ENCODE measurements around the gene ST3GAL5.
"Not testable (repeated sequence)": the region's sequence is repeated elsewhere in the genome, so short reads cannot be mapped to it uniquely, and the experiment has no call there.

Gene ST3GAL5

DNA sequence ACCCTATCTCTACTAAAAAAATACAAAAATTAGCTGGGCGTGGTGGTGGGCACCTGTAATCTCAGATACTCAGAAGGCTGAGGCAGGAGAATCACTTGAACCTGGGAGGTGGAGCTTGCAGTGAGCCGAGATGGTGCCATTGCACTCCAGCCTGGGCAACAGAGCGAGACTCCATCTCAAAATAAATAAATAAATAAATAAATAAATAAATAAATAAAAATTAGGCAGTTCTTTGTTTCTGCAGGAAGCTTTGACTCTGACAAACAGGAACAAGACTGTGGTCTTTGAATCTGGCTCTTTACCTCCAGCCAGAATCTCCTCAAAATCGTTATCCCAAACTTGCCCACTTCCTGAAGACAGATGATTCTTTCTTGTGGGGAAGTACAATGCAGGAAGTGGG, 59.4 kb downstream of the ST3GAL5 start:
- DNase-seq = not testable (repeated sequence)

DNA sequence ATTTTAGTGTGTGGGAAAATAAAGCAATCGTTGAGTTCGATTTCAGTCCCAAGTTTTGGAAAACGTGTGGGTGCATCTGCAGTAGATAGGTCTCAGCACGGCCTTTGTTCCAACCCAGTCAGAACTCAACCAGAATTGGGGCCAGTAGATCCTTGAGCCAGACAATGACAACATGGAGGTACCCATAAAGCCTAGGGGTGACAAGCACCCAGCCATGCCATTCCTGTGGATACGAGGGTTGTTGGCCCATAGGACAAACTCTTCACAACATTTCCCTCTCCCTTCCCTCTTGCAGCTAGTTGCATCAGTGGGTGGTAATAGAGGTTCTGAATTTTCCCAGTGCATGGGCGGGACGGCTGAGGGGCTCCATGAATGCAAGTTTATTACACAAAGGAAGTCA, 60.1 kb downstream of the ST3GAL5 start:
- no peak for DNase-seq

DNA sequence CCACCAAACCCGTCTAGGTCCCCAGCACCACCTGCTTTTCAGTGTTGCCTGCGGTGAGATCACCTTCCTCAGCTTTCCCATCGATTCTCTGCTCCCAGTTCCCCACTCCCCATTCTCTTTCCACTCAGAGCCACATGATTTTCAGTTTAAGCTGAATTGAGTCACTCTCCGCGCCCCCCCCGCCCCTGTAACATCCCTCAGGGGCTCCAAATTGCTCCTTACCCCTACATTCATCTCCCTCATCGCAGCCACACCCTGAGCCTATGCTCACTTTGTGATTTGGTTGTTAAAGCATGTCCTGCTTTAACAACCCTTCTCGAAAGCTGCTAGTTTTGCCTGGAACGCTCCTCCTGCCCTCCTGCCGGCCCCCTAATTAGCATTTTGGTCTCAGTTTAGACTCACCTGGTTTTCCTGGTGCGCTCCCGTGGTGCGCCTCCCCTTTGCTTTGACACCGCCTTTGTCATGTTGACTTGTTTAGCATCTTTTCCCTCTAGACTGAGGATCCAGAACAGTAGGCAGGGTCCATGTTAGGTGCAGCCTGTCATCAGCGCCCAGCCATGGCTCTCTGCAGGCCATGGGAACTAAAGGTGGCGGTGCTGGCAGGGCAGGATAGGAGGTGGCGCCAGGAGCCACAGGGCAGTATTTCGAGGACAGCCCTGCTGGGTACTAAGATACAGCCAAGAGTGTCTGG, 60.8 kb downstream of the ST3GAL5 start:
- DNase-seq = no peak

DNA sequence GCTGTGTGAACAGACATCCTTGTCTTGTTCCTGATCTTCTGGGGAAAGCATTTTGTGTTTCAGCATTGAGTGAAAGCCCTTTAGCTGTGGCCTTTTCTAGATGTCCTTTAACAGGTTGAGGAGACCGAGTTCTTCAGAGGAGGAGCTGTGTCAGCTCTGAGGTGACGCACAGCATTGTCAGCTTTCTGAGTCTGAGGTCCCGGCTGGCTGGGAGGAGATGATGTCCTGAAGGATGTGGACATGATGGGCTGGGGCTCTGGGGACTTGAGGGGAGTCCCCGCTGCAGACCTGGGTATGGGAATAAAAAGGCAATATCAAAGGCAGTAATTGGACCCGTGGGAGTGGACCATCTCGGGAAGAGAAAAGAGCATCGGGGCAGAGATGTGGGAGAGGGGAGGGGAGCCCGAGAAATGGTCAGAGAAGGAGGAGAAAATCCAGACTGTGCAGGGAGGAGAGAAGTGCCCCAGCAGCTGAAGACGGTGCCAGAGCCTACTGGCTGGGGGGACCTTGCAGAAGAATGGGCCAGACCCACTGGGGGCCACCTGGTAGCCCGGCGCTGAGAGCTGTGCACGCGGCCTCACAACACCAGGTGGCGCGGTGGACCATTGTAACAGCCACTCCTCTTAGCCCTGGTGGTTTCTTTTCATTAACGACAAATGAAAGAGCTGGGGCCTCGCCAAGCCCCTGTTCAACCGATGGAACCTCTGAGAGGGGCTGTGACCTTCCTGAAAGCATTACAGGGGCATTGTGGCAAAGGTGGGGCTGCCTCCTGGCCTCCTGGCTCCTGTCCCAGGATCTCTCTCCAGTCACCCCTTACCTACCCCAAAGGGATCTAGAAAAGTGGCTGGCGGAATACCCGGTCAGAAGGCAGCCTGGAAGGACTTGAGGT, 61.6 kb downstream of the ST3GAL5 start:
- DNase-seq = peak in 1 of 2 donors; percentile 88

DNA sequence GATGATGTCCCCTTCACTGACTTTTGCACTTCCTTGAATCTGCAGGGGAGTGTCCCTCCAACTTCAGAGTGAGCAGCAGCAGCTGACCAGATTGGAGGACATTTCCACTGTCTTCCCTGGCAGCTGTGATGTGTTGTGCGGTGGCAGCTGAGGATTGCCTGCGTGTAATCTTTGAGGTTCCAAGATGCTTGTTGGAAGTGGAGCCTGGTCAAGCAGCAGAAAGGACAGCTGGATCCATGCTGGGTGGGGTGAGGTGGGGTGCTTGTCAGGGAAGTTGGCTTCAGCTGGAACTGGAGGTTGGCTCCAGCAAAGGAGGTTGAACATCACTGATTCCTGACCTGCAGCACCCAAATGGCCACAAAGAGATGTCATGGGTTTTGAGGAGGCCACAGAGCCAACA, 64.8 kb downstream of the ST3GAL5 start:
- no peak for DNase-seq

DNA sequence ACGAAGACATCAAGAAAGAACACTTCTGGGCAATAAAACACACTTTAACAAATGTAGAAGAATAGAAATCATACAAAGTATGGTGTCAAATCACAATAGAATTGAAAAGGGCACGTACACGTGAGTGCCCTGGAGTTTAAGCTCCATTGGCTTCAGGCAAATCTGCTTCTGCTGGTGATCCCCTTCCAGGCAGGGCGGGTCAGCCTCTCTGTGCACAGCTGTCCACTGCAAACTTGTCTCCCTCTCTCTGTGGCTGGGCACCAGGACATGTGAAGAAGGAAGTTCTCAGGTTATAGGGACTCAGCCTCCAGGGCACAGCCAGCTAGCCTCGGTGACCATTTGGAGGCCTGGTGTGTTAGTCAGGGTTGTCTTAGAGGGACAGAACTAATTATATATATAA, 66.0 kb downstream of the ST3GAL5 start:
- no peak for DNase-seq

DNA sequence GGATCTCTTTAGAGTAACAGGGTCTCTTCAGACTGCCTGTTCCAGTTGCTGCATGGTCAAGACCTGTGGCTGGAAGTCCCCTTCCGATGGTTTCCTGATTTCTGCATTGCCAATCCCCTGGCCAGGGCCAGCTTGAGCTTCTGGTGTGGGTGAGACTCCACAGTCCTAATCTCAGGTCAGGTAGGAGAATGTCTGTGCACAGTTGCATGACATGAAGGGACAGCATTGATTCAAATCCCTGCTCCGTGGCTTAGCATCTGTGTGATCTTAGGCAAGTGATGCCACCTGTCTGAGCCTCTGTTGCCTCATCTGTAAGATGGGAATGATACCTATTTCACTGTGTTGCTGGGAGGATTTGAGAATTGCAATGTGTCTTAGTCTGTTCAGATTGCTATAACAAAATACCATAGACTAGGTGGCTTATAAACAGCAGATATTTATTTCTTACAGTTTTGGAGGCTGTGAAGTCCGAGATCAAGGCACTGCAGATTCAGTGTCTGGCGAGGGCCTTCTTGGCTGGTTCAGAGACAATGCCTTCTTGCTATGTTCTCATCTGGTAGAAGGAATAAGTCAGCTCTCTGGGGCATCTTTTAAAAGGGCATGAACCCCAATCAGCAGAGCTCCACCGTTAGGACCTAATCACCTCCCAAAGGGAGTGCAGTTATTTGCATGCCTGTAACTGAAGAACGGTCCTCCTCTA, 68.8 kb downstream of the ST3GAL5 start:
- DNase-seq = no peak

DNA sequence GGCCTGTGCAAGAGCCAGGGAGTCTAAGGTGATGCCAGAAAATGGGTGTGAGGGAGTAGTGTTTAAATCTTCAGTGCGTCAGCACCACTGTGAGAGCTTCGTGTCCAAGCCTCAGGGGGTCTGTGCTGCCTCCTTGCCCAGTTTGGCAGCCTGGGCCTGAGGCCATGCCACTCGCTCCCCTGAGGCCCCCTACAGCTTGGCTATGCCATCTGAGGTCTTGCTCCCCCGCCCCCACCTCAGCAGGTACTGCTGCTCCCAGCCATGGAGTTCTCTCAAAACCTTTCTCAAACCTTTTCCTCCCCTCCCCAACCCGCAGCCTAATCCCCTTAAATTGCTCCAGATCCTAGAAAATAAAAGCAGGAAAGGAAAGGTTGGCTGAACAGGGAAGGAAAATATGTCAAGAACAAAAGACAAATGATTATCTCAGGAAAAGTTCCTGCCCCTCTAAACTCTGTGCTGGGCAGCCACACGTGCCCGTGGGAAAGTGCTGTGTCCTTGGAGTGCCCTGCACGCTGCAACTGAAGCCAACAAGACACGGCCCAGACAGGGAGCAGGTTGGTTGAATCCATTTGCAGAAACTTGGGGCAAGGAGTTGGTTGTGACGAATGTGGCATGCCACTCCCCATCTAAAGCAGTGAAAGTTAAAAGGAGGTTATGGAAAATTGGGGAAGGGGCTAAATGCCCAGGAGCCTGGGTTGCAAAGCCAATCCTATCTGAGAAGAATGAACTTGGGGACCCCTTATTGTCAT, 73.8 kb downstream of the ST3GAL5 start:
- no peak for DNase-seq

DNA sequence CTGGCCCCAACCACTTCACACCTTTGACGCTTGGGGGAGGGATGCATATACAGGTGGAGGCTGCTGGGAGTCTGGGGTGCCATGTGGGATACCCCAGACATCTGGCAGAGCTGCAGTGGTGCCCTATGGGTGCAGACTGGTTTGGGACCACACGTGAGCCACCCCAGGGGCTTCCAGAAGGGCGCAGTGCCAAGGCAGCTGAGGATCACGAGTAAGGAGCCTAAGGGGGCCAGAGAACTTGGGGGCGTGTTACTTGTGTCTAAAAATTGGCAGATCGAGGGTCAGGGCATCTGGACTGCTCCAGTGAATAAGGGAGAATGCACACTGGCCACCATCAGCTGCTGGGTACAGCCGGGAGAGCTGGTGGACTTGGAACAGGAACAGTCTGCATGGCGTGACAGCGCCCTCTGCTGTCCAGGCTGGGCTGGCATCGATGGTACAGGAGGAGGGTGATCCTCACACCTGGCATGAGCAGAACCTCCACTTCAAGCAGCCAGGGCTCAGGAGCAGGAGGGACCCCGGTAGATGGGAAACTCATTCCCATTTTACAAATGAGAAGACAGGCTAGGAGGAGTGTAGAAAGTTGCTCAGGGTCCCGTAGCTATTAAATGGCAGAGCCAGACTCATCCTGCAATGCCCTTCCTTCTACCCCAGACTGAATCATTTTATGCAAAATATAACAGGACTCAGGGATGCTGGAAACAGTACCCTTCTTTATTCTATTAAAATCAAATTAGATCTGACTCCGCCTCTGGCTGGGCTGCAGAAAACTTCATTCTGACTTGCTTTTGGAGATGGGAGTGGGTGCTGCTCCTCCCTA, 74.6 kb downstream of the ST3GAL5 start:
- peak; percentile 64 to 94 for DNase-seq

DNA sequence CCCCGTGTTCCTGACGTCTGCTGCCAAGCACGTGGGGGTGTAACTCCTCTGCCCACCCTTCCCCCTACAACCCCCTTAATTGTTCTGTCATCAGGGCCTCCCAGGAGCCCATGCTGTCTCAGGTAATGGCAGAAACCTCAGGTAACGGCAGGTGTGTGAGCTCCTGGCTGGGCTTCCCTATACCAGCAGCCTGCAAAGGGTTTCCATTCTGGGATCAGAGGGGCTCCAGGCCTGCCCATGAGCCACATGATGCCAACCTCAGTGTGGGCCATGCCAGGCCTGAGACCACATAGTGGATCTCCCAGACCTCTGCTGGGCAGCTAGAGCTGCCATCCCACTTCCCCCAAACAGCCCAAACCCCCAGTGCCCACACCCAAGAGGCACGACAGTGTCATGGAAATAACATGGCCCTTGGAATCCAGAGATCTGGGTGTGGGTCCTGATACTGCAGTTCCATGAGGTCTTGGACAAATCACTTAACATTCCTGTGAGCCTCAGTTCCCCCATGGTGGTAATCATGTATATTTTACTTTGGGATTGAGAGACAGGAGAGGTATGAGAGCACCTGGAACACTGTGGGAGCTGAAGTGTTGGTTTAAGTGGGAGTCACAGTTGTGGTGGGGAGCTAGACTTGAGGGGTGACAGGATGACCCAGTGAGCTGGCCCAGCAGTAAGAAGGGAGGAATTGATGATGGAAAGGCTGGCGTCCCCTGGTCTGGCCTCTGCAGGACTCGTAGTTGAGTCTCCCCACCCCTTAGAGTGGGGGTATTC, 75.4 kb downstream of the ST3GAL5 start:
- DNase-seq = no peak

DNA sequence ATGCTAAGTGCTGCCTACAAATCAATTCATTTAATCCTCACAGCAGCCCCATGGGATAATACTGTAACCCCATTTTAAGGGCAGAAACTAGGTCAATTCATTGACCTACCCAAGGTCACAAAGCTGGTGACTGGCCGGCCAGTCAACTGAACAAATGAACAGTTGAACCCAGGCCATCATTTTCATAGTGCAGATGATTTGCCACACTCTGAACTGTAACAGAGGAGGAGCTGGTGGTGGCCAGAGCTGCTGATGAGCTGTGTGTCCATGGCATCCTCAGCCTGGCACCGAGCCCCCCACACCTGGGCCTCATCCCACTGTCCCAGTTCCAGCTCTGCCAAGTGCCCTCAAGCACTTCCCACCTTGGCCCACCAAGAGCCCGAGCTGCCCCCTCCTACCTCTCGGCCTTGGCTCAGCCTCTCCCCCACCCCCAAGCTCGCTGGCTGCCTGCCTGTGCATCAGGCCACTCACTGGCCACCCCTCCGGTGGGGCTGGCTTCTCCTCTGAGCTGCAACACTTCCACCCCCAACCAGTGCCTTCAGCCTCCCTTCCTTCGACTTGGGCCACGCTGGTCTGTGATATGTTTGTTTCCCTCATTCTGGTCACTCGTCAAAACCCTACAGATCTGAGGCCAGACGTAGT, 76.6 kb downstream of the ST3GAL5 start:
- no peak for DNase-seq

DNA sequence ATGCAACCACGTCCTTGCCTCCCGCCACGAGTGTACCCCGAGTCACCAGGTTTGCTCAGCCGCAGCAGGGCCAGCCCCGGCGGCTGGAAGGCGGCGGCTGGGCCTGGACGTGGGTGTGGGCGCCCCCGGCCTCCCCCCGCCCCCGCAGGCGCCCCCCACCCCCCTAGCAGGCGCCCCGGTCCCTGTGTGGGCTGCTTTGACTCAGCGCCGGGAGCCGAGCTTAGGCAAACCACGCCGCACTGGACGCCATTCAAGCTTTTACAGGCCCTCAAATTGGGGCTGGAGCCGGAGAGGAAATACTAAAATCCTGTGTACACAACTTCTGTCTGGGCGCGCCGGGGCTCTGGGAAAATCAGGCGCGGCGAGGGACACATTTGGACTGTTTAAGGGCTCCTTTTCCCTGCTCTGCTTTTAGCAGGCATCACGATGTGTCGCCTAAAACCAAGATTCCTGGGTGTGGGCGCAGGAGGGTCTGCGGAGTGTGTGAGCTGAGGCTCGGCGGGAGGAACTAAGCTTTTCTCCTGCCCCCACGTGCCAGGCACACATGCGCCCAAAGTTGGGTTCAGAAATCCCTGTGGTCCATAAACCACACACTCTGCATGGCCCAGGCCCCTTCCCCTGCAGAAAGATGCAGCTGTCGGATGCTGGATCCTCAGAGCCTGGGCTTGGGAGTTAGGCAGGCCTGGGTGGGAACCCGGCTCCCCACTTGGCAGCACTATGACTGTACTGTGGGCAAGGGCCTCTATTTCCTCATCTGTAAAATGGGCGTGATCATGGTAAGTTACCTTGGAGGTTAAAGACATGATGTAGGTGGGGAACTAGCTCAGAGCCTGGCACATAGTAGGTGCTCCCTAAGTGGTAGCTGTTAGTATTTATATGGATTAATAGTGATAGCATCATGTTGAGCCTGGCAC, 77.4 kb downstream of the ST3GAL5 start:
- DNase-seq = no peak

DNA sequence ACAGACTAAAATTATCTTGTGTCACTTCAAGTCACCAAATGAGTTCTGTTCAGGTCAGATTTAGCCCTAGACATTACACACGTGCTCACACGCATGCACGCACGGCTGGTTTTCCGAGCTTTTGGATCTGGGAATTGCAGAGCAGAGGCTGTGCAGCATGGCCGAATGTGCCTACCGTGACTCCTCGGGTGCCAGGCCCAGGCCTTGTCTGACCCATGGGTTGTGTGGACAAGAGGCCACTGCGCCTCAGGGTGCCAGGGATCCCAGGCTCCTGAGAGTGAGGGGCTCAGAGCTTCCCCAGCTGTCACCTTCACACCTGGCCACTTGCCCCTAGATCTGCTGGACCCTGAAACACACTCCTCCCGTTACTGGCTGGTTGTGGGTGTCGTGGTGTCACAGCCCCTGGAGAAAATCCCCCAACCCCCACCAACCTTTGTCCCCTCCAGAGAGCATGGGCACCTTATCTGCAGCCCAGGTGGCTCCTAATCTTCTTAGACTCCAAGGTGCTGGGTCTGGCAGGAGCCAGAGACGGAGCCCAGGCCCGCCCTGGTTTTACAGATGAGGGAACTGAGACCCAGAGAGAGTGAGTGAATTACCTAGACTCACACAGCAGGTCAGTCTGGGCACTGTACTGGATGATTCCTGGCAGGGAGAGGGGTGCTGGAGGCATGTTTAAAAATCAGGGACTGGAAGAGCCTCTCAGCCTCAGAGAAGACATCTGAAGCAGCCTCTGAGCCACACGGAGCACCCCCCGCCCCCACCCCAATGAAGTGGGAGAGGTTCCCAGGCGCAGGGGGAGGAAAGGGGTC, 78.2 kb downstream of the ST3GAL5 start:
- no peak for DNase-seq

DNA sequence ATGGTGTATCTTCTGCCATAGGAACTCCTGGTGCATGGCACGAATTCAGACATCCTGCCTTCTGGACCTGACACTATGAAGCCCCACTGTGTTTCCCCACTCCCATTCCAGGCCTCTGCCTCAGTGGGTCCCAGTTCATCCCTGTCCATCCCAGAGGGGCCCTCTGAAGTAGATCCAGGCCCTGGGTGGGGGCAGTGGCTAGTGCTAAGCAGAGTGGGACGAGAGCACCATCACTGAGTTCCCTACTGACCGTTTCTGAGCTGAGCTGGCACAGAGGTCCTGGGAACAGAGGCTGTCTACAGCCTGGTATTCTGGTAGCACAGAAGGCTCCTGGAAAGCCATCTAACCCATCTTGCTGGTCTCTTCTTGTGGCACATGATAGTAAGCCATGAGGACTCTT, 81.0 kb downstream of the ST3GAL5 start:
- no peak for DNase-seq

DNA sequence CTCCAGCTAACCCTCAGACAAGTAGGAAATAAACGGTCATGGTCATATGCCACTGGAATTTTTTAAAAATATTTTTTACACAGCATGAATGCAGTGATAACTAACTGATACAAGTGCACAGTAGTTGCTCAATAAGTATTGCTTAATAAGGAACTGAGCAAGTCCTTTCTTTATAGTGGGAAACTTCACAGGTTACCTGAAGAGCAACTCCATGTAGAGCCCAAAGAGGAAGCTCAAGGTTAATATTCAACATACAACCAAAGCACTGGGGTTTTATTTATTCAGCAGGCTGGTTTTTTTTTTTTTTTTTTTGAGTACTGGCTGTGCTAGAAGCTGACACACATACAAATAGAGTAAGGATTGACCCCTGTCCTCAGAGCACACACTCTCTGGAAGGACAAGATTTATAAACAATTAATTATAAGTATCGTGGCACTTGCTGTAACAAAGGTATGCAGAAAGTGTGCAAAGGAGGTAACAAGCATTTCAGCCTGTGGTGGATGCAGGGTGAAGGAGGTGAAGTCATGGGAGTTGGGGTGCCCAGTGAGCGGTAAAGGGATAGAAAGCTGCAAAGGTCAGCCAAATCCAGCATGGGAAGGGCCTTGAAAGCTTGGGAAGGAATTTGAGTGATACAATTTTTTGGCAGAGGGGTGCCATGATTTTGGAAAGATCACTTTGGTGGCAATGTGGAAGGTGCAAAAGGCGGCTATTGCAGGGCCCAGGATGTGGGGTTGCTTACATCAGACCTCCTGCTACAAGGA, 82.3 kb downstream of the ST3GAL5 start:
- DNase-seq = peak; percentile 32 to 52

DNA sequence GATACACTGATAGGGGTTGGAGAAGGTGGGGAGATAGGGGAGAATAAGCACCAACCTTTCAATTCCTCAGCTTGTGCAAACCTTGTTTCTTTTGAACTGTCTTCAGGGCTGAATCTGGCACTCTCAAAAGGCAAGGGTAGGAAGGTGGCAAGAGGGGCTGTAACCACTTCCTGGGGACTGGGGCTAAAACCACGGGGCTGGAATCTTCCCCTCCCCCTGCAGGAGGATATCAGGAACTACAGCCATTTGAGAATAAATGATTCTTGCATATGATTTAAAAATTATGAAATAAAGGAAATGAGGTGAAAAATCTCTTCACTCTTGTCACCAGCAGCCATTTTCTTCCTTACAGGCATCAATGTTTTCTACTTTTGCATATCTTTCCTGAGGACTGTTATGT, 84.2 kb downstream of the ST3GAL5 start:
- peak in 1 of 2 donors; percentile 34 for DNase-seq

DNA sequence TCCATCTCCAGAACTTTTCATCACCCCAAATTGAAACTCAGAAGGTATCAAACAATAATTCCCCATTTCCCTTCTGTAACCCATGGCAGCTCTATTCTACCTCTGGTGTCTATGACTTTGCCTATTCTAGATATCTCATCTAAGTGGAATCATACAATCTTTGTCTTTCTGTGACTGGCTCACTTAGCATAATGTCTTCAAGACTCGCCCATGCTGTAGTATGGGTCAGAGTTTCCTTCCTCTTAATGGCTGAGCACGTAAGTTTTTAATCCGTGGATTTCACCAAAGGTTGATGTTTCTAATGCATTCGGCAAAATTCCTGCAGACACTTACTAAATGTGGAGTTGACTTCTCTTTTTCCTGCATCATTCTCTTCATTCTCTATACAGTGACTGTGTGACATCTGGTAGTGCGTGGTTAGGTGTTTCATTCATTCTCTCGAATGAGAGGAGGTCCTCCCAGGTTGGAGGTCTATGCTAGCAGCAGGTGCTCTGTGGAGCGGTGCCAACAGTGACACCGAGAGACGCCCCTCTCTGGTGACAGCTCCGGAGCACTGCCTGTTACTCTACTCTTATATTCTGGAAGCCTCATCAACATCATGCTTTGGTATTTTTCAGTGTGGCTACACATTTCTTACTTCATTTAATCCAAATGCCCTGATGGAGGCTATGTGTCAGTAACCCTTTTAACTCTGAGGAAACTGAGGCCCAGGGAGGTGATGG, 84.9 kb downstream of the ST3GAL5 start:
- peak in 1 of 2 donors; percentile 5 for DNase-seq
